Eye (tissue), 1 donor: Measurements from ENCODE around the gene RIMBP3C.
"Not testable (repeated sequence)": the region's sequence is repeated elsewhere in the genome, so short reads cannot be mapped to it uniquely, and the experiment has no call there.

Experiments used
- DNase-seq: peaks from one replicate; pipeline ENCODE4 v3.0.0-alpha.2; 2015

Gene RIMBP3C

DNA sequence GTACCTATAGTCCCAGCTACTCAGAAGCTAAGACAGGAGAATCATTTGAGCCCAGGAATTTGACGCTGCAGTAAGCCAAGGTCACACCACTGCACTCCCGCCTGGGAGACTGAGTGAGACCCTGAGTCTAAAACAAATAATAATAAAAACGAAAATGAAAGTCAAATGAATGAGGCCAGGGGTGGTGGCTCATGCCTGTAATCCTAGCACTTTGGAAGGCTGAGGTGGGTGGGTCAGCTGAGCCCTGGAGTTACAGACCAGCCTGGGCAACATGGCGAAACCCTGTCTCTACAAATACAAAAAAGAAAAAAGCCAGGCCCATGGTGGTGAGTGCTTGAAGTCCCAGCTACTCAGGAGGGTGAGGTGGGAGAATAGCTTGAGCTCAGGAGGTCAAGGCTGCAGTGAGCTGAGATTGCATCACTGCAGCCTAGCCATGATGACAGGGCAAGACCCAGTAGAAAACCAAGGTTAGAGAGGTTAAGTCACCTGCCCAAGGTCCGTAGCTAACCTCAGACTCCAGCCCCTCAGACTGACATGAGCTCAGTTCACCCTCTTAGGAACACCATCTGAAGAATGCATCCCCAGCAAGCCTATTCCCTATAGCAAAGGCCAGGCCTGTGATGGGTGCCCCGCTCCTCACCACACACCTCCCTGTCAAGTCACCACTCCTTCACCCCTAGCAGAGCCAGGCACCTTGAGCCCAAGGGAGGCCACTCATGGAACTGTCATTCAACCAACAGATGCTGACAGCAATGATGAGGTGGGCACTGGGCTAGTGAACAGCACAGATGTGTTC lies 24.4 kb downstream of the RIMBP3C start:
- DNase-seq, result not testable (repeated sequence)

DNA sequence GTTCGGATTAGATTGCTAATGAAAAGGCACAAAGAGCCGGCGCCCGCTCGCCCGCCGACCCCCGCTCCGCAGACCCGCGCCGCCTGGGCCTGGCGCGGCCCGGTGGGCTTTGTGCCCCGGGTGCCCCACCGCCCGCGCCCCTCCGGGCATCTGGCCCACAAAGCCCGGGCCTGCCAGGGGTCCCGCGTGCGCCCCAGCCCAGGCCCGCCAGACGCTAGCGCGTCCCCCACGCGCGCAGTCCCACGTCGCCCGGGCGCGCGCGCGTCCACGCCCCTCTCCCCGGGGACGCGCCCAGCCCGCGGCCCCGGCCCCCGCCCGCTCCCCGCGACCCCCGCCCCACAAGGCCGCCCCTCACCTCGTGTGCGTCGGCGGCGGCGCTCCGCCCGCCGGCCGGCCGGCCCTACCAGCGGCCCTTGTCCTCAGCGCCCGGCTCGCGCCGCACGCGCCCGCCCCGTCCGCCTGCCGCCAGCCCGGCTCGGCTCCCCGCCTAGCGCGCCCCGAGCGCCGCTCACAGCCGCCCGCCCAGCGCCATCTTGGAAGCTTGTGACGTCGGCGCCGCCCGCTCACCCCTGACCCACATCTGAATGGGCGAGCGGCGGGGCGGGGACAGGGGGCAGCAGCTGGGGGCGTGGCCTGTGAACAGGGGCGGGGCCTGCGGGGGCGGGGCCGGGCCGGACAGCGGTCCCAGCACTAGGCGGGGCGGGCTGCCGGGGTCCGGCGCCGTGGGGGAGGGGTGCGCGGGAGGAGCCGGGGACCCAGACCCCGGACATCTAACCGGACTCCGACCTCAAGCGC lies 34.1 kb downstream of the RIMBP3C start:
- not testable (repeated sequence) for DNase-seq

DNA sequence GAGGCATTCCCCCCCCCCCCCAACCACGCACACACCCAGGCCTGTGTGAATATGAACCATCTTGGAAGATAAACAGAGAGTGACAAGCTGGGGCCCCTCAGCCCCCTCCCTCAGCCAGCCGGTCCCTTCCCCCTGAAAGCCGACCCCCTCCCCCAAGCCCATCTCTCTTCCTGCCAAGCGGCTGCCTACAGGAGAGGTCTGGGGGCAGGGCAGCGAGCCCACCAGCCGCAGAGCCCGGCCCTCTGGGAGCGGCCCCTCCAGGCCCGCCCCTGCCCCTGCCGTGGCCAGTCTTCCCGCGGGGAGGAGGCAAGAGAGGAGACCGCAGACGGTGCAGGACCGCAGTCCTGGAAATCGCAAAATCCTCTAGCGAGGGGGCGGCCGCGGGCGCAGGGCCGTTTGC lies 34.7 kb downstream of the RIMBP3C start:
- not testable (repeated sequence) for DNase-seq

DNA sequence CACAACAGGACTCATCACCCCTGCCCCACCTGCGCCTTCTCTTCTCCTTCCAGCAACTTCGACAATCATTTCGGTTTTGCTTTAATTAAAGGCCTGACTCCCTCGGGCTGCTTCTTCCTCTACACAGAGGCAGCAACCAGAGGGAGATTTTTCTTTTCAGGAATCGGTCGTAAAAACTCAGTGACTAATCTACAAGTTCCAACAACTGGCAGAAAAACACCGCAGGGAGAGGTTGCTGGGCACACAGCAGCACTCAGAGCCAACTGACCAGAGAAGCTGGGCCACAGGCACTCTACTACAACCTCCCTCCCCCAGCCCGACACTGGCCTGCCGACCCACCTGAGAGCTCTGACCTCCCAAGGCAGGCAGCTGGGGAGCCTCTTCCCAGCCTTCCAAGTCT lies 36.0 kb downstream of the RIMBP3C start:
- DNase-seq, result not testable (repeated sequence)

DNA sequence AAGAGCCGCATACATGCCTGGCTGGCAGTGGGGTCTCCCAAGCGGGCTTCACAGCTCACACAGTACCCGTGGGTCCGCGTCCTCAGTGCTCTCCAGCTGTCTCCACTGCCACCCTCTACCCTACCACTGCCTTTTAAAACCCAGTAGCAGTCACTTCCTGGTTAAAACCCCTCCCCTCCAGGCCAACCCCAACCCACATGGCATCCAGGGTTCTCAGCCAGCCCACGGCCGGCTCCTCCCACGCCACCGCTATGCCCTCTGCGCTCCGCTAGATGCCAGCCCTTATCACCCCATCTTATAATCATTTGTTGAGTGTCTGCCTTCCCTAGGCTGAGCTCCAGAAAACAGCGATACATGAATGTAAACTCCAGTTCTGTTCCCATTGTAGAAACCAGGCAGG lies 37.1 kb downstream of the RIMBP3C start:
- DNase-seq, result not testable (repeated sequence)

DNA sequence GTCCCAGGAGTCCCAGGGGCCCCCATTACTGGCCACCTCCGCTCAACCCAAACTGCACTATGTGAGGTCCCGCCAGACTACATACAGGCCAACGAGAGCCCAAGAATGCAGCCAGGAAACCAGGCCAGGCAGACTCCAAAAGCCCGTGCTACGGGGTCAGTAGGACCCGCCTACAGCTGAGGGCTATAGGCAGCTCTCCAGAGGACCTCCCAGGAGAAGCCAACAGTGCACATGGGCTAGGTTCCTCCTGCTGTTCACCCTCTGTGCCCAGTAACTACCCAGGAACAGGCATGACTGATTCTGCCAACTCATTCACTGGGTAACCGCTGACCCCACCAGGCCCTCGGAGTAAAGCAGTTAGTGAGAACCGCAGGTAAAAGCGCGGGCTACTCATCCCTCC lies 39.2 kb downstream of the RIMBP3C start:
- not testable (repeated sequence) for DNase-seq

DNA sequence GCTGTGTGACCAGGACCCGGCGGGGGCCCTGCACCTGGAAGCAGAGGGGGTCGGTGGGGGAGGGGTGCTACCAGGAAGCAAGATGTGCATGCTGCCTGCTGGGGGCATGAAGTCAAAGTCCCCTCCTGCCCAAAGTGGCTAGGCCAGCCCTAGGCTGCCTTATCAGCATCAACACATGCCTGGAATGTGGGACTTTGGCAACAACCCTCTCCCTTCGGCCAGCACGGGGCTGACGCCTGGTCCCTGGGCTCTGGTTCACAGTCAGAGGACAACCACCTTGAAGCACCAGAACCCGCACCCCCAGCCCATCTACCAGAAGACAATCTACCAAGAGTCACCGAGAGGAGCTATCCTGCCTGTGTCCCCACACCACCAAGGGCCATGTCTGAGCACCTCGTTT lies 40.9 kb downstream of the RIMBP3C start:
- DNase-seq, result not testable (repeated sequence)

DNA sequence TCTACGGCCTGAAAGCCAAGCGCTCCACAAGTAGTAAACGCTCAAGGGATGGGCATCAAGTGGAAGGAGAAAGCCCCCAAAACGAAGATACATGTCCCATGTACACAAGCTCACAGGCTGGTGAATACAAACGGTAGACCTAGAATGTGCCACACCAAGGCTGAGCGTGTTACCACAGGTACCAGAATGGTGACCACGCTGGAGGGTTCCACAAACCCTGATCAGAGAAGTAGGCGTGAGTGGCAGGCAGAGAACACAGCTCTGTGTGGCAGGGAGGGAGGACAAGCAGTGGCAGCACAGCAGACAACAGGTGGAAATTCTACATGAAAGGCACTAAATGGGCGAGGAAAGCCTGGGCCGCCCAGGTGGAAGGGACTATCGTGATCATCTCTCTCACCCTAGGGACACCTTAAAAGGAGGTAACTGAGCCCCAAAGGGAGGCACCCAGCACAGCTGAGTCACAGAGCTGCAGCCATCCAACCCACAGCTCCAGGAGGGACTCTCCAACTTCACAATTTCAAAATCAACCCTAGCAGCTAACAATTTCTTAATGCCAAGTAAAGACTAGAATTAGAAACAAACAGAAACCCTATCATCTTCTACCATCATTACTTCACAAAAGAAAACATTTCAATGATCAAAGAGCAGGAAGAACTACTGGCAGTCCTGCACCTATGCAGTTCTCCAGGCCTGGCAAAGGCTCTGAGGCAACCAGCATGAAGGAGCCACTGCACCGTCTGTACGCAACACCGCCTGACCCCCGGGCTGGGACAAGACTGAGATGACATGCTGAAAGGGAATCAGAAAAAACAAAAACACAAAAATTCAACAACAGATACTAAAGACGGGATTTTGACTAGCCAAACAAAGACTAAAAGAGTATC lies 51.4 kb downstream of the RIMBP3C start:
- not testable (repeated sequence) for DNase-seq

DNA sequence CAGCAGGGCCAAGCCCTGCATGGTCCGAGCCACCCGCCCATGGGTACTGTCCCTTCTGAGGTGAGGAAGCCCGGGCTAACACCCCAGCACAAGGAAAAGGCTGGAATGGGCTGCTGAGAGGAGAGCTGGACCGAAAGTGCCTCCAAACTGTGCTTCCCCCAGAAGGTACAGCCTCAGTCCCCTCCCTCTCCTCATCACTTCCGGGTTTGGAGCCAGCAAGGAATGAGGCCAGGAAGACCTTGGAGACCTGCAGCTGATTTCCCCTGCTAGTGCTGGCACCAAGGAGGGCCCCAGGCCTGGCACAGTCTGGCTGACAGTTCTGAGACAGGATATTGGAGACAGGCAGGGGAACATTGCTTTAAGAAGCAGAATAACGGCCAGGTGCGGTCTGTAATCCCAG lies 52.8 kb downstream of the RIMBP3C start:
- DNase-seq, result not testable (repeated sequence)

DNA sequence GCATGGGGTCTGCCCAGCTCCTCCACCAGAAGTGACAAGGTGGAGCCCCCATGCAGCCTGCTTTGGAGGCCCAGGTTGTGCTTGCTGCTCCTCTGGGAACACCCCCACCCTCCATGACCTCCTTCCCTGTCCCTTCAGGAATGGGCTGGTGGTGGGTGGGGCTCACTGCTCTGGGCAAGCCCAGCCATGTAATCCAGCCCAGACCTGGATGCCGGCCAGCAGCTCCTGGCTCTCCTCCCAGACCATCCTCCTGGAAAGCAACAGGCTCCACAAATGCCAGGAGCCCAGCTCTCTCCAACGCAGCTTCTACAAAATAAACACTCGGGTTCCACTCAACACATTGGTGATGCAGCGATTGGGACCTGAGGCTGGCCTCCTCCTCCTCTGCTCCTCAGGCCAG lies 53.3 kb downstream of the RIMBP3C start:
- not testable (repeated sequence) for DNase-seq
